GM20431 (cell line): ENCODE data around the gene AUNIP.
"Not testable (repeated sequence)": the region's sequence is repeated elsewhere in the genome, so short reads cannot be mapped to it uniquely, and the experiment has no call there.

Experiments used
- in situ Hi-C: fragments of 300-500 bp; cut with MseI, MboI; formaldehyde crosslinking; loops from one replicate; pipeline ENCODE4 v1.15.0; 2020; ENCODE audit warnings: low sequenced_read_pairs; ENCODE audit not compliant: unreplicated experiment

Gene AUNIP

DNA sequence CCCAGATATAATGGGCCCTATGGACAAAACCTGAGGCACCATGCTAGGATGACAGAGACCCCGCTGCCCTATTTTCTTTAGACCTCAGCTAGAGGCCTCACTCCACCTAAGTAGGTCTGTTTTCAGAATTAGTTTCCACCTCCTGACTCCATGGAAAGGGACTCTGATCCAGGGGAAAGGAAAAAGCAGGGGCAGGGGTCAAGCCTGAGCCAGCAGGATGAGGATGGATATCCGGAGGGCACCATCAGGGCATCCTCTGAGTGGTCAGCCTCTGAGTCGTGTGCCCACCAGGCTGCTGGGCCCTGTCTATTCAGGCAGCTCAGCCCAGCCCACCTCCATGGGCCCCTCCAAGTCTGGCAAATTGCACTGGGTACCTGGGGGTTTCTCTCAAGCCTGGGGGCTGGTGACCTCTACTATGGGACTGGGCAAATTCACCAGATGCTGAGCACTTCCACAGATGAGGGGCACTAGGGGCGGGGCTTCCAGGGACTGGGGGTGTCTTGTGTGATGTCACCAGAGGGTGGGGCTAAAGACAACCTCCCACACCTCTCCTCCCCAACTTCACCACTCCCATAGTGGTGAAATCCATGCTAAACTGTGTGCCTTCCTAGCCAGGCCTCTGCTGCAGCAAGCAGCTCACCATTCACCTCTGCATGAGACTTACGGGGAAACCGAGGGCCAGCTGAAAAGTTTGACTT lies 10.8 kb upstream of the AUNIP start:
- in situ Hi-C loops: no loop called here

GRCh38 chr1:25867210-25867991 lies 8.1 kb upstream of the AUNIP start:
- in situ Hi-C loops: no loop called here

DNA sequence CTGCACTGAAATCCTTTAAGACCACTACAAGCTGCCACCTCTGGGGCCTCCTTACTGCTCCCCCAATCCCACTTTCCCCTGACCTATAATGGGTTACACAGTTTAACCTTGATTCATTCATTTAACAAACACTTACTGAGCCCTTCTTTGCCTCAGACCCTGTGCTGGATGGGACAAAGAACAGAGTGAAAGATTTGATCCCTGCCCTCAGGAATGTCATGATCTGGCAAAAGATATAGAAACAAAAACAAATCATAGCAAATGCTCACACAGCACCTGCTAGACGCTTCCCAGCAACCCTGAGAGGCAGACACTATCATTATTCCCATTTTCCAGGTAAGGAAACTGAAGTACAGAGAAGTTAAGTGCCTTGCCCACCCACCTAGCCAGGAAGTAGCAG lies 7.0 kb upstream of the AUNIP start:
- in situ Hi-C loops: no loop called here

- in situ Hi-C loops: no loop called here
Measured at GRCh38 chr1:25864434-25864833, 5.2 kb upstream of the AUNIP start.

- in situ Hi-C loops: no loop called here
Measured at GRCh38 chr1:25863486-25864262, 4.4 kb upstream of the AUNIP start.

DNA sequence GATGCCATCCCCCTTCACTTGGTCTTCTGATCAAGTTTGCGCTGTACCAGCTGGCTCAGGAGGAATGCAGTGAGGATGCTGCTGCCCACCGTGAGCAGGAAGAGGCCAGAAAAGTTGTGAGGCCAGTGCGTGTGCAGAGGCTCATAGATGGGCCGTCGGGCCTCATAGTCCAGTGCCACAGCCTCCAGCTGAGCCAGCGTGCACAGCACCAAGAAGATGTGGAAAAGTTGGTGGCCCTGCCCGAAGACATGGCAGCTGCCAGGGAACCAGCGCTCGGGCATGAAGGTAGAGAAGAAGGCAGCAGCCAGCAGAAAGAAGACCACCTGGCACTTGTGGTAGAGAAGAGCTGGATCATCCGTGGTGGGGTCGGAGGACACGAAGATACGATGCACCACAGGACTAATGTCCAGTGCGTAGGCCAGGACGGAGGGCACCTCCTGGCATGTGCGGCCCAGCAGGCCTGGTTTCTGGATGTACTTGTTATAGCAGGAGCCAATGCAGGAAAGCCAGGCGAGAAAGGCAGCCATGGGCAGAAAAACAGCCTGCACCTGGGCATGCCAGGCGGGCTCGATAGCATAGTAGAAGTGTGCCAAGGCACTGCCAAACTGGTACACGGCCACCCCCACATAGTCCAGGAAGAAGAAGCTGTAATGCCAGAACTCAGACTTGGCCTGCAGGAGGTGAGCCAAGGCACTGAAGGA lies 3.7 kb upstream of the AUNIP start:
- in situ Hi-C loops: no loop called here

- in situ Hi-C loops: no loop called here
Measured at GRCh38 chr1:25861316-25862286, 2.3 kb upstream of the AUNIP start.

DNA sequence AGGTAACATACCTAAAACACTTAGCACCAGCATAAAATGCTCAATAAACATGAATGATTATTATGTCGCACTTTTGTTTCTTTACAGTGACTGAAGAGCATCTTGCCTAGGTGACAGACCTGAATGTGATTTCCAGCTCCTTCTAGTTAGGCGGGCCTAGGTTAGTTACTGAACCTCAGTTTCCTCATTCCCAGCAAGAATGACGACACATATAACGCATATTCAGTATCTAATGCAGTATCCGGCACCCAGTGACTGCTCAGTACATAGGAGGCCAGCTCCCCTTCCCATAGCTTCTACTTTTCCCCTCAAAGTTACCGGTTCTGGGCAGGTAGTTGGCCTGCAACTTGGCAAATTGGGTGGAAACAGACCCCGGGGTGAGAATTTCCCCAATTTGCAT lies 763 bp downstream of the AUNIP start:
- in situ Hi-C loops: no loop called here

GRCh38 chr1:25856856-25857255 lies 2.4 kb downstream of the AUNIP start:
- in situ Hi-C loops: no loop called here

GRCh38 chr1:25854554-25854953 lies 4.7 kb downstream of the AUNIP start:
- in situ Hi-C loops: no loop called here

GRCh38 chr1:25848531-25848930 lies 10.7 kb downstream of the AUNIP start:
- in situ Hi-C loops: no loop called here

- in situ Hi-C loops: no loop called here
Measured at GRCh38 chr1:25847929-25848328, 11.3 kb downstream of the AUNIP start.

- in situ Hi-C loops: no loop called here
Measured at GRCh38 chr1:25845664-25846063, 13.6 kb downstream of the AUNIP start.

DNA sequence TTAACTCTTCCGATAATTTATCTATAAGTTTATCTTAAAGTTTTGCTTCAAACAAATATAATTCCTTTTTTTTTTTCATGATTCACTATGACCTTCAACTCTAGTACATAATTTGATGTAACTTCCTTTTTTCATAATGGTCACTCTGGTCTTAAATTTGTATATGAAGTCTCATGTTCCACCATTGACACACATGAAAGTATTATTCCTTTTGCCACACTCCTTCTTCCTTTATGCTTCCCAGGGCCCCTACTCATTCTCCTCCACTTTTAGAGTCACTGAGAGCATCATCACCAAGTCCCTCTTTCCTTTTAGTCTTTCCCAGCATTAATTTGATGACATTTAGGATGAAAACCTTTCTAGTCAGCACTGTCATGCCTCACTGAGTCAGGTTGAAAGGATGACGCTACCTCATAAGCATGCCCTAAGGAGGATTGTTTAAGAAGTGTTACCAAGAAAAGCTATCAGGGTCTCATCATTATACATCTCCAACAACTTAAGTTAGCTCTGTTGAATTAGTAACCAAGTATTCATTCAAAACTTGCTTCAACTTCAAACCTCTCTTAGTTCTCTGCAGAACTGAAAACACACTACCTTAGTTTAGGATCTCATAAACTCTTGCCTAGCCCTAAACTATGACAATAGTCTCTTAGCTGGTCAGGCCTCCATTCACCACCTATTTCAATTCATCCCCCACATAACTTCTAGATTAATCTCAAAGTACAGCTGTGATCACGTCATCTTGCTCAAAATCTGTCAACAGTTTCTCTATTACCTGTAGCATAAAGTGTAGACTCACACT lies 14.5 kb downstream of the AUNIP start:
- in situ Hi-C loops: no loop called here

GRCh38 chr1:25843483-25843882 lies 15.8 kb downstream of the AUNIP start:
- in situ Hi-C loops: no loop called here

DNA sequence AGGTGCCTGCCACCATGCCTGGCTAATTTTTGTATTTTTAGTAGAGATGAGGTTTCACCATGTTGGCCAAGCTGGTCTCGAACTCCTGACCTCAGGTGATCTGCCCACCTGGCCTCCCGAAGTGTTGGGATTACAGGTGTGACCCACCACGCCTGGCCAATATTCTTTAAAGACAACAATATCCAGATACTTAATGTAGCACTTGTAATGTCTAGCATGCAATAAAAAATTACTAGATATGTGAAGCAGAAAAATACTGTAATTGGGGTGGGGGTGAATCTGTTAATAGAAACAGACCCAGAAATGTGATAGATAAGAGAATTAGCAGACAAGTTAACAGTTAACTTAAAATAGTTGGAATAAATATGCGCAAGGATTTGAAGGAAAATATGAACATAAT lies 19.4 kb downstream of the AUNIP start:
- in situ Hi-C loops: not testable (repeated sequence)

DNA sequence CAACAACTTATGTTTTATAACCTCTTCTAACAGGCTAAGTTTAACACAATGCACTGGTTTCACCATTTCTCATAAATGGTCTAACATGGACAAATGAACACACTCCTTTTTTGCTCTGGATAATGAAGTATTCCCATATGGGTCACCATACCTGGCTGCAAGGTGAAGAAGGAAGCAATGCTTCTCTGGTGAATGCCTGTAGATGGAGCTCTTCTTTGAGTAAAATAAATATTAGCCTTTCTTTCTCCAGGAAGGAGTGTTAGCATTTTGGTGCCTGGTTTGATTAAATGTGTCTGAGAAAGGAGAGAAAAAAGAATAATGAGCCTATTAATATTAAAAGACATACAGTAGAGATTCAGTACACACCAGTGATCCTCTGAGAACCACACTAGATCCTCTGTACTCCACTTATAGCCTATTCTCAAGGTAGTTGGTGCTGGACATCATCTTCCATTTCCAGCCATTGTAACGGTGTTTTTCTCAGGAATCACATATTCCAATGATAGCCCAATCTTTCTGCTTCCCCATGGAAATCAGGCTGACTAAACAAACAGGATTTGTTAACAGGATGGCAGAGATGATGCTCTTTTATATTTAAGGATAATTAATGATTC lies 21.9 kb downstream of the AUNIP start:
- in situ Hi-C loops: no loop called here

DNA sequence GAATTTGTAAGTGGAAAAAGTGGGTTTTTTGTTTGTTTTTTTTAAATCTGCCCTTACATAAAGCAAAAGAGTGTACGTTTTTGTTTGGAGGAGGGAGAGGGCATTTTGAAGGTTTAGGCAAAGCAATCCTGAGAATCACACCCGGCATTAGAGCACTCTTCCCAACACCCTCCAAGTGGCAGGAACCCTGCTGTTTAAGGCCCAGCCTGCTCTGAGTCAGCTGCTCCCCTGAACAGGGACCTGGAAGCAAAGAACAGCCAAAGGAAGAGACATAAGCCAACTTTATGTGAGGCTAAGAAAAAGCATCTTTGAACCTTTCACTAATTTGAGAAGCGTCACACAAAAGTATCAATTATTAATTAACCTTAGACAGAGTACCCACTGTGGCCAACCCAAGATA lies 22.6 kb downstream of the AUNIP start:
- in situ Hi-C loops: no loop called here
